ENCODE data around the gene SPTLC2. TPM values are rescaled to one million over a fixed set of nuclear protein-coding genes. Genes with fewer than 3 reads are reported as not detected.

Gene SPTLC2
- total RNA-seq, 1 donor from 2014 or later: 33.0 TPM

- H3K36me3 ChIP-seq (ENCODE audit: control insufficient read depth, insufficient read depth, low read length): no peaks in the 10 kb centered on the region
- TF ChIP-seq CTCF (IDR thresholded peaks at IDR 0.05; ENCODE audit: insufficient read depth, low read length, poor library complexity, severe bottlenecking): no peak
- H3K27me3 ChIP-seq (ENCODE audit: control insufficient read depth, insufficient read depth, low read length): peaks cover 2% of the 10 kb centered on the region
- DNase-seq (ENCODE audit: low read depth): no peak
- no peak overlapping the region for H3K4me3 ChIP-seq (ENCODE audit: low read depth, low read length)
Measured at GRCh38 chr14:77654001-77654441, 37.6 kb upstream of the SPTLC2 start.

GRCh38 chr14:77649326-77649725, 32.9 kb upstream of the SPTLC2 start:
- no peaks in the 10 kb centered on the region for H3K27me3 ChIP-seq (ENCODE audit: control insufficient read depth, insufficient read depth, low read length)
- H3K4me3 ChIP-seq (ENCODE audit: low read depth, low read length): no peak overlapping the region
- DNase-seq (ENCODE audit: low read depth): no peak
- no peaks in the 10 kb centered on the region for H3K36me3 ChIP-seq (ENCODE audit: control insufficient read depth, insufficient read depth, low read length)
- no peak for TF ChIP-seq CTCF (IDR thresholded peaks at IDR 0.05; ENCODE audit: insufficient read depth, low read length, poor library complexity, severe bottlenecking)

DNA sequence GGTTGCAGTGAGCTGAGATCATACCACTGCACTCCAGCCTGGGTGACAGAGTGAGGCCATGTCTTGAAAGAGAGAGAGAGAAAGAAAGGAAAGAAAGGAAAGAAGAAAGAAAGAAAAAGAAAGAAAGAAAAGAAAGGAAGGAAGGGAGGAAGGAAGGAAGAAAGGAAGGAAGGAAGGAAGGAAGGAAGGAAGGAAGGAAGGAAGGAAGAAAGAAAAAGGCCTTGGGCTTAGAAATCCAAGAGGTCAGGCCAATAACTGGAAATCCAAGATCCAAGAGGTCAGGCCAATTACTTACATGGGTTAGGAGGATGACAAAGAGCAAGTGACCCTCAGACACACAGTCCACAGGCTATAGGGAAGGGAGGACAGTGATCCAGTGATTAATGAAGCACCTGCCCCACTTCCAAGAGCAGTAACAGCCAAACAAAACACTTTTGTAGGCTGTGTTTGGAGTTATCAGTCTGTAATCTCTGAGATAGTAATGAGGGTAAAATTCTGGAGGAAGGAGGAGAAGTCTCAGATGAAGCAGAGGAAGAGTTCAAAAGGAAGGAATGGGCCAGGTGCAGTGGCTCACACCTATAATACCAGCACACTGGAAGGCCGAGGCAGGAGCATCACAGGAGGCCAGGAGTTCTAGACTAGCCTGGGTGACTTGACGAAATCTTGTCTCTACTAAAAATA, 32.2 kb upstream of the SPTLC2 start:
- no peak overlapping the region for H3K4me3 ChIP-seq (ENCODE audit: low read depth, low read length)
- DNase-seq (ENCODE audit: low read depth): no peak
- no peak for TF ChIP-seq CTCF (IDR thresholded peaks at IDR 0.05; ENCODE audit: insufficient read depth, low read length, poor library complexity, severe bottlenecking)
- no peaks in the 10 kb centered on the region for H3K27me3 ChIP-seq (ENCODE audit: control insufficient read depth, insufficient read depth, low read length)
- no peaks in the 10 kb centered on the region for H3K36me3 ChIP-seq (ENCODE audit: control insufficient read depth, insufficient read depth, low read length)

DNA sequence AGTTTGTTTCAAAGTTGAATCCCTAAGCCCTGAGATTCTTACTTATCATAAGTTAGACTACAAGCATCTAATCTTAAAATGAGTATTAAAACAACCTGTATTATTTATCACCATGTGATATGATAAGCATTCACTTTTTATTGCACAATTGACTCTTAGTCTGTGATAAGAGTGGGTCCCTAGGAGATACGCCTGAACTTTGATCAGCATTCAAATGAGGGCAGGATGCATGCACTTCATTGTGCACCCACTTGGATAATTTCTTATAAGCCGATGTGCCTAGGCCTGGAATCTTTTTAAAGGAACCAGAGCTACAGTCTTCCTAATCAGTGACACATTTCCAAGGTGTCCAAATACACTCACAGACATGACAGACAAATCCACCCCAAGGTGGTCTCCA, 31.4 kb upstream of the SPTLC2 start:
- H3K4me3 ChIP-seq (ENCODE audit: low read depth, low read length): no peak overlapping the region
- no peaks in the 10 kb centered on the region for H3K27me3 ChIP-seq (ENCODE audit: control insufficient read depth, insufficient read depth, low read length)
- no peaks in the 10 kb centered on the region for H3K36me3 ChIP-seq (ENCODE audit: control insufficient read depth, insufficient read depth, low read length)
- TF ChIP-seq CTCF (IDR thresholded peaks at IDR 0.05; ENCODE audit: insufficient read depth, low read length, poor library complexity, severe bottlenecking): no peak
- DNase-seq (ENCODE audit: low read depth): no peak

DNA sequence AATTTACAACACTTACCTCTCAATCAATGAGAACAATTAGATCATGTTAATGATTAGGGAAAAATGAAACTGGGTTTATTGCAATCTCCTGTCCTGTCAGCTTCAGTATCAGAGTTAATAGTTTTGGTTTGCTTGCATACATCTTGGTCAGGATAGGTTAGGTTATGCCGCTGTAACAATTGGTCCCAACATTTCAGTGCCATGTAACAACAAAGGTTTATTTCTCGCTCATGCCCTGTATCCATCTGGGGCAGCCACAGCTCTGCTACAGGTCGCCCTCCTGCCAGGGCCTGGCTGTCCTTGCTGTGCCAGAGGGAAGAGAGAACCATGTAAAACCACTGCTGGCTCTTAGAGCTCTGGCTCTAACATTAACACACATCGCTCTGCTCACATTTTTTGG, 30.5 kb upstream of the SPTLC2 start:
- no peak for DNase-seq (ENCODE audit: low read depth)
- Histone ChIP-seq H3K36me3 (ENCODE audit: control insufficient read depth, insufficient read depth, low read length) (no peaks in the 10 kb centered on the region), H3K4me3 (ENCODE audit: low read depth, low read length) (no peak overlapping the region), H3K27me3 (ENCODE audit: control insufficient read depth, insufficient read depth, low read length) (no peaks in the 10 kb centered on the region)
- no peak for TF ChIP-seq CTCF (IDR thresholded peaks at IDR 0.05; ENCODE audit: insufficient read depth, low read length, poor library complexity, severe bottlenecking)

Data from kidney epithelial cell (primary cell).